HFF-Myc (cell line): ENCODE results near the gene PRDM8.

Source experiments
- DNase-seq: peaks from one replicate; pipeline ENCODE4 v3.0.0-alpha.2; 2011; ENCODE audit warnings: low read depth; ENCODE audit errors: extremely low read depth
- H3K4me3 ChIP-seq: replicated peaks from 2 replicates; pipeline ENCODE4 v1.5.1; 2011; ENCODE audit warnings: low read depth, mild to moderate bottlenecking, control low read depth, low read length
- TF ChIP-seq, protein P1 (sequence below): IDR thresholded peaks from 2 replicates; pipeline ENCODE4 v1.5.1; 2012; ENCODE audit warnings: mild to moderate bottlenecking, low read depth, low read length, control low read depth; ENCODE audit errors: missing control alignments

Gene PRDM8

DNA sequence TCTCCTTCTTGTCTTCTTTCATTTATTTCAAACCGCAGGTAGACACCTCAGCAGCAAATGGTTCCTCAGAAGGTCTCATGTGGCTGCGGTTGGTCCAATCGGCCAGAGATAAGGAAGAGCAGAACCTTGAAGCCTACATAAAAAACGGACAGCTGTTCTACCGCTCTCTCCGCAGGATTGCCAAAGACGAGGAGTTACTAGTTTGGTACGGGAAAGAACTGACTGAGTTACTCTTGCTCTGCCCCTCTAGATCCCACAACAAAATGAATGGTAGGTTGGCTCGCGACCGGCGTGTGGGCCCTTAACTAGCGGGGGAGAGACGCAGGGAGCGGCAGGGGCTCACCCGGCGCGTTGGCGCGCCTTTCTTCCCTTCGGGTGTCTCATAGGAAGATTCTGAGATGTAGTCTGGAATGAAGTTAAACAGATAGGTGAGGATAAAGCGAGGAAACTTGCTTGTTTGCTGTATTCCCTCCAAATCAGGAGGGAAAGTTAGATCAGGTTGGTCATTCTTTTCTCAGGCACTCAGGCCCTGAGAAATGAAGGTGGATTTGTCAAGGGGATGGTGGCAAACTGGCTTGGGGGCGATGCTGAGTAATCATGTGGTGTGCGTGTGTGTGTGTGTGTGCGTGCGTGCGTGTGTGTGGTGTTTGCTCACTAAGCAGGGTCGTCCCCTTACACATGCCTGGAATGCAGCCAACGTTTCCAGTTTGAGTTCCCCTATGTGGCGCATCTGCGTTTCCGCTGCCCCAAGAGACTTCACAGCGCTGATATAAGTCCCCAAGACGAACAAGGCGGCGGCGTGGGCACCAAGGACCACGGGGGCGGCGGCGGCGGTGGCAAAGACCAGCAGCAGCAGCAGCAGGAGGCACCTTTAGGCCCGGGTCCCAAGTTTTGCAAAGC lies 4.2 kb downstream of the PRDM8 start:
- peak overlapping the region; percentile 51 for H3K4me3 ChIP-seq
- peak; percentile 67 for DNase-seq

DNA sequence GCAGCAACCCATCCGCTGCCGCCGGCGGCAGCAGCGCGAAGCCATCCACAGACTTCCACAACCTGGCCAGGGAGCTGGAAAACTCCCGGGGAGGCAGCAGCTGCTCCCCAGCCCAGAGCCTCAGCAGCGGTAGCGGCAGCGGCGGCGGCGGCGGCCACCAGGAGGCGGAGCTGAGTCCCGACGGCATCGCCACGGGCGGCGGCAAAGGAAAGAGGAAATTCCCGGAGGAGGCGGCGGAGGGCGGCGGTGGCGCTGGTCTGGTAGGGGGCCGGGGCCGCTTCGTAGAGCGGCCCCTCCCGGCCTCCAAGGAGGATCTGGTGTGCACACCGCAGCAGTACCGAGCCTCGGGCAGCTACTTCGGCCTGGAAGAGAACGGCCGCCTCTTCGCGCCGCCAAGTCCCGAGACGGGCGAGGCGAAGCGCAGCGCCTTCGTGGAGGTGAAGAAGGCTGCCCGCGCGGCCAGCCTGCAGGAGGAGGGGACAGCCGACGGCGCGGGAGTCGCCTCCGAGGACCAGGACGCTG lies 4.9 kb downstream of the PRDM8 start:
- DNase-seq, result no peak
- H3K4me3 ChIP-seq, result peak overlapping the region; percentile 51
- TF ChIP-seq, protein P1, sequence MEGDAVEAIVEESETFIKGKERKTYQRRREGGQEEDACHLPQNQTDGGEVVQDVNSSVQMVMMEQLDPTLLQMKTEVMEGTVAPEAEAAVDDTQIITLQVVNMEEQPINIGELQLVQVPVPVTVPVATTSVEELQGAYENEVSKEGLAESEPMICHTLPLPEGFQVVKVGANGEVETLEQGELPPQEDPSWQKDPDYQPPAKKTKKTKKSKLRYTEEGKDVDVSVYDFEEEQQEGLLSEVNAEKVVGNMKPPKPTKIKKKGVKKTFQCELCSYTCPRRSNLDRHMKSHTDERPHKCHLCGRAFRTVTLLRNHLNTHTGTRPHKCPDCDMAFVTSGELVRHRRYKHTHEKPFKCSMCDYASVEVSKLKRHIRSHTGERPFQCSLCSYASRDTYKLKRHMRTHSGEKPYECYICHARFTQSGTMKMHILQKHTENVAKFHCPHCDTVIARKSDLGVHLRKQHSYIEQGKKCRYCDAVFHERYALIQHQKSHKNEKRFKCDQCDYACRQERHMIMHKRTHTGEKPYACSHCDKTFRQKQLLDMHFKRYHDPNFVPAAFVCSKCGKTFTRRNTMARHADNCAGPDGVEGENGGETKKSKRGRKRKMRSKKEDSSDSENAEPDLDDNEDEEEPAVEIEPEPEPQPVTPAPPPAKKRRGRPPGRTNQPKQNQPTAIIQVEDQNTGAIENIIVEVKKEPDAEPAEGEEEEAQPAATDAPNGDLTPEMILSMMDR, result peak; percentile 52

More for the DNA sequence above, 4.2 kb downstream of the PRDM8 start:
- TF ChIP-seq, protein P1, result no peak

DNA sequence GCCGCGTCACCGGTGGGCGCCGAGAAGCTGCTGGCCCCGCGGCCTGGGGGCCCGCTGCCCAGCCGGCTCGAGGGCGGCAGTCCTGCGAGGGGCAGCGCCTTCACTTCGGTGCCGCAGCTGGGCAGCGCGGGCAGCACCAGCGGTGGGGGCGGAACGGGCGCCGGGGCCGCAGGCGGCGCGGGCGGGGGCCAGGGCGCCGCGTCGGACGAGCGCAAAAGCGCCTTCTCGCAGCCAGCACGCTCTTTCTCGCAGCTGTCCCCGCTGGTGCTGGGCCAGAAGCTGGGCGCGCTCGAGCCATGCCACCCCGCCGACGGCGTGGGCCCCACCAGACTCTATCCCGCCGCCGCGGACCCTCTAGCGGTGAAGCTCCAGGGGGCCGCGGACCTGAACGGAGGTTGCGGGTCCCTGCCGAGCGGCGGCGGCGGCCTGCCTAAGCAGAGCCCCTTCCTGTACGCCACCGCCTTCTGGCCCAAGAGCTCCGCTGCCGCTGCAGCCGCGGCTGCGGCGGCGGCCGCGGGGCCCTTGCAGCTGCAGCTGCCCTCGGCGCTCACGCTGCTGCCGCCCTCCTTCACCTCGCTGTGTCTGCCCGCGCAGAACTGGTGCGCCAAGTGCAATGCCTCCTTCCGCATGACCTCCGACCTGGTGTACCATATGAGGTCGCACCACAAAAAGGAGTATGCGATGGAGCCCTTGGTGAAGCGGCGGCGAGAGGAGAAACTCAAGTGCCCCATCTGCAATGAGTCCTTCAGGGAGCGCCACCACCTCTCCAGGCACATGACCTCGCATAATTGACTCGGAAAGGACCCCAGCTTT lies 5.6 kb downstream of the PRDM8 start:
- TF ChIP-seq, protein P1, result no peak
- no peak for DNase-seq
- H3K4me3 ChIP-seq, result peak overlapping the region; percentile 51

DNA sequence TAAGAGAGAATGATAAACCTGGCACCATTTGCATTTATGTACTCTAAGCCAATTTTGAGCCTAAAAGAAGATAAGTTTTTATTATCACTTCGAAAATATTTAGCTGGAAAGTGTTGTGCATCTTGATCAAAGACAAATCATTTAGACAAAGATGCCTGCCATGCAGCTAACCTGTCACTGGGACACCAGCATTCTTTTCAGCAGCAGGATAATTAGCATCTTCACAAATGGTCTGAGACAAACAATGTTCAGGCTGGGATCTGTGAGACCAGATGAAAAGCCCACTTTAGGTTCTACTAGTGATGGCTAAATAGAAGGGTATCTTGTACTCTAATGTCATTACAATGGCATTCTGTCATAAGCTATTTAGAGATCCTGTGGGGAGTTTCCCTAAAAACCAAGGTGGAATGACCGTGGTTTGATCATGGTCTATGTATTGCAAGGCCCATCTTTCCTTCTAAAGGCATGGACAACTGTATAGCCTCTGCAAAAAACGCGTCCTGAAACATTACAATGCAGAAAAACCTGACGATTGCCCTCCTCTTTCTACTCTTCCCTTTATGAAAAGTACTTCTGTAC lies 7.2 kb downstream of the PRDM8 start:
- no peak for DNase-seq
- TF ChIP-seq, protein P1, result no peak
- no peak overlapping the region for H3K4me3 ChIP-seq

DNA sequence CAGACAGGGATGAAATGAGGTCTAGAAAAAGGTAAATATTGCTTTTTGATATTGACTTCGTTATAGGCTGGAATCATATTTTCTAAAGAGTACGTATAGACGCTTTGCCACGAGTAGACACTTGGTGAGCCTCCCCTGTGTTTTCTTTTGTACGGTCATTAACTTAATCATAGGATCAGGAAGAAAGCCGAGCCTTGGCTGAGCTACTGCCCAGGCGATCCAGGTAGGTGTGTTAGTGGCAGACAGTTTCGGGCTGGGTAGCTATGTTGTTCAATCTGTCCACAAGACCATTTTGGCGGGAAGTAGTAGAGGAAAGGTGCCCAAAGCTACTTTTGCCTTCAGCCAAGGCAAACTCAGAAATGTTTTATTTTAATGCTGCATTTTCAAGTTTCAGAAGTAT lies 8.8 kb downstream of the PRDM8 start:
- H3K4me3 ChIP-seq, result no peak overlapping the region
- no peak for DNase-seq
- TF ChIP-seq, protein P1, result no peak

DNA sequence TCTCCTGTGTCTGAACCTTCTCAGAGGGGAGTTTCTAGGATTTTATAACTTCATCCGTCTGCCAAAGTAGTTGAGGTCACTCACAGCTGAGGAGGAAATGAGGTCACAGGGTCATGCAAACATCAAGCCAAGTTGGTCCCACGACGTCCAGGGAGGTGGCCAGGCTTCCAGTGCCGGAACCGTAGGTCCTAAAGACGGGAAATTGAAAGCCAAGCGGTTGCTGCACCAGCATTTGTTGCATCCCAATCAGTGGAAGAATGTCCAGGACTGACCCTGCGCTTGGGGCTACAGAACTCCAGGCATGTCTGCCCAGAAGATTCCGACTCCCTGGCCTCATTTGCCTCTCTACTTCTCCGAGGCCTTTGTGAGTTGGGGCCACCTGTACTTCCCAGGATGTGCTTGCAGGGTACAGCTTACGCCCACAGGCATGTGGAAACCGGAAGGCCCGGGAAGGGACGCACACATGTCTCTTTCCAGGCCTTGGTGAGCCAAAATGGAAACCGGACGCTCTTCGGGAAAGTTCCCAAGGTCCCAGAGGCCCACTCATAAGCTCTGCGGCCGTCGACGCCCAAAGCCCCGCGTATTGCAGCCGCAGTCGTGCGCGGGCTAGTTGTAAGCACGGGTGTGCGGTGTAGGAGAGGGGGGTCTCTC lies 9.3 kb downstream of the PRDM8 start:
- no peak overlapping the region for H3K4me3 ChIP-seq
- DNase-seq, result no peak
- TF ChIP-seq, protein P1, result no peak
